ENCODE results near the gene GATB. TPM values are rescaled to one million over a fixed set of nuclear protein-coding genes. Genes with fewer than 3 reads are reported as not detected.

Gene GATB
- total RNA-seq, 1 donor from 2014 or later, result 102 TPM

DNA sequence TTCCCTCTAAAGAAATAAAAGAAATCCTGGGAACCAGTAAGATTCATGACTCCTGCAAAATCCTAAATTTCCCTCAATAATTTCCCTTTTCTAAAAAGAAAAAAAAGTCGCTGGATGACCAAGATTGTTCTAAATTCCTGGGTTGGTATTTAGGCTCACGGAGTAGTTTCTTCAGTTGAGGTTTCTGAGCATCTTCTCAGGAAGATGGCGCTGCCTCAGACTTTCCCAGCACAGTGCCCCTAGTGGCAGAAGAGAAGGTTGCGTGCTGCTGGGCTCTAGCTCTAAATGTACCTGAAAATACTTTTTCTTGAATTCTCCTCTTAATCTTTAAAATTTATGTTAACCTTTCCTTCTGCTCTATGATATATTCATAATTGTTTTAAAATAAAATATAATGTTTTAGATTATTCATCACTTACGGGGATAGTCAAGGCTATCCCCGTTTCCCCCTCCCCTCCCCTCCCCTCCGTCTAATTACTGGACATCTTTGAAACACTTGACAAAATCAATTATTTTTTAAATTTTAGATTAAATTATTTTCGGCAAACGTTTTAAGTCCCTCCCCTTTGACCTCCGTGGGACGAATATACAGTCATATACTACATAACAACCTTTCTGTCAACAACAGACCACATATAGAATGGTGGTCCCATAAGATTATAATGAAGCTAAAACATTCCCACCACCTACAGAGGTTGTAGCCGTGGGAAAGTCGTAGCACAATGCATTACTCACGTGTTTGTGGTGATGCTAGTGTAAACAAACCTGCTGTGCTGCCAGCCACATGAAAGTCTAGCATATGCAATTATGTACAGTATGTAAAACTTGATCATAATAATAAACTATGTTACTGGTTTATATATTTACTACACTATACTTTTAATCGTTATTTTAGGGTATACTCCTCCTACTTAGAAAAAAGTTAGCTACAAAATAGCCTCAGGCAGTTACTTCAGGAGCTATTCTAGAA lies 41.0 kb upstream of the GATB start:
- peaks cover 30% of the 10 kb centered on the region for H3K4me1 ChIP-seq
- DNase-seq, result no peak
- no peak overlapping the region for H3K4me3 ChIP-seq
- H3K9me3 ChIP-seq (replicated peaks), result no peaks in the 10 kb centered on the region
- peak overlapping the region; percentile 82 for H3K27ac ChIP-seq (replicated peaks)
- intact Hi-C loops (cut with micrococcal nuclease), result no loop called here
- no peaks in the 10 kb centered on the region for H3K27me3 ChIP-seq (ENCODE audit: low read depth)
- TF ChIP-seq, protein P1, sequence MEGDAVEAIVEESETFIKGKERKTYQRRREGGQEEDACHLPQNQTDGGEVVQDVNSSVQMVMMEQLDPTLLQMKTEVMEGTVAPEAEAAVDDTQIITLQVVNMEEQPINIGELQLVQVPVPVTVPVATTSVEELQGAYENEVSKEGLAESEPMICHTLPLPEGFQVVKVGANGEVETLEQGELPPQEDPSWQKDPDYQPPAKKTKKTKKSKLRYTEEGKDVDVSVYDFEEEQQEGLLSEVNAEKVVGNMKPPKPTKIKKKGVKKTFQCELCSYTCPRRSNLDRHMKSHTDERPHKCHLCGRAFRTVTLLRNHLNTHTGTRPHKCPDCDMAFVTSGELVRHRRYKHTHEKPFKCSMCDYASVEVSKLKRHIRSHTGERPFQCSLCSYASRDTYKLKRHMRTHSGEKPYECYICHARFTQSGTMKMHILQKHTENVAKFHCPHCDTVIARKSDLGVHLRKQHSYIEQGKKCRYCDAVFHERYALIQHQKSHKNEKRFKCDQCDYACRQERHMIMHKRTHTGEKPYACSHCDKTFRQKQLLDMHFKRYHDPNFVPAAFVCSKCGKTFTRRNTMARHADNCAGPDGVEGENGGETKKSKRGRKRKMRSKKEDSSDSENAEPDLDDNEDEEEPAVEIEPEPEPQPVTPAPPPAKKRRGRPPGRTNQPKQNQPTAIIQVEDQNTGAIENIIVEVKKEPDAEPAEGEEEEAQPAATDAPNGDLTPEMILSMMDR (IDR thresholded peaks at IDR 0.05; ENCODE audit: borderline replicate concordance), result peak; percentile 77
- no peaks in the 10 kb centered on the region for H3K36me3 ChIP-seq

DNA sequence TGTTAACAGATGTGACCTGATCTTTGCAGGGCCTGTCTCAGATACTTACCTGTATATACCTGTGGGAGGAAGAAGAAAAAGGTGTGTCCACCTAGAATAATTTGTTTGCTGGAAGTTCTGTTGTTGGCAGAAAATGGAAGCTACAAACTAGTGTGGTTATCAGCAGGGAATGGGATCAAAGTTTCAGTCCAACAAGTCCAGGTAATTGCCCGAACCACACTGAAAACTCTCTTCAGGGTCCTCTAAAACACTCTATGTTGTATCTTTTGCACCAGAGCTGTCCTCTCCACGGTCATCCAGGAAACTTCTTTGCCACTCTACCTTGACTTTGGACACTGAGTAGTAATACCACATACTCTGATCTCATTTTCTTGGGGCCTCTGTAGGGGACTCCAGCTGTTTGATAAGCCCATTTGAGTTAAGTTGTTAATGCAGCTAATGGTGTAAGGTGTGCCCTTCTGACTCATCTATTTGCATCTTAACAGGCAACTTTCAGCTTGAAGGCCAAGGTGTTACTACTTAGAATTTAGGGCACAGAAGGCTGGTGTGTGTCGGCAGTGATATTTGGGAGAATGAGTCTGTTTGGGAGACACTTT lies 38.7 kb upstream of the GATB start:
- no peaks in the 10 kb centered on the region for H3K9me3 ChIP-seq (replicated peaks)
- H3K36me3 ChIP-seq, result no peaks in the 10 kb centered on the region
- no peak overlapping the region for H3K4me3 ChIP-seq
- H3K4me1 ChIP-seq, result peaks cover 31% of the 10 kb centered on the region
- no peaks in the 10 kb centered on the region for H3K27me3 ChIP-seq (ENCODE audit: low read depth)
- no peak for DNase-seq
- H3K27ac ChIP-seq (replicated peaks), result peak overlapping the region; percentile 85
- intact Hi-C loops (cut with micrococcal nuclease), result no loop called here
- TF ChIP-seq, protein P1 (IDR thresholded peaks at IDR 0.05; ENCODE audit: borderline replicate concordance), result no peak

DNA sequence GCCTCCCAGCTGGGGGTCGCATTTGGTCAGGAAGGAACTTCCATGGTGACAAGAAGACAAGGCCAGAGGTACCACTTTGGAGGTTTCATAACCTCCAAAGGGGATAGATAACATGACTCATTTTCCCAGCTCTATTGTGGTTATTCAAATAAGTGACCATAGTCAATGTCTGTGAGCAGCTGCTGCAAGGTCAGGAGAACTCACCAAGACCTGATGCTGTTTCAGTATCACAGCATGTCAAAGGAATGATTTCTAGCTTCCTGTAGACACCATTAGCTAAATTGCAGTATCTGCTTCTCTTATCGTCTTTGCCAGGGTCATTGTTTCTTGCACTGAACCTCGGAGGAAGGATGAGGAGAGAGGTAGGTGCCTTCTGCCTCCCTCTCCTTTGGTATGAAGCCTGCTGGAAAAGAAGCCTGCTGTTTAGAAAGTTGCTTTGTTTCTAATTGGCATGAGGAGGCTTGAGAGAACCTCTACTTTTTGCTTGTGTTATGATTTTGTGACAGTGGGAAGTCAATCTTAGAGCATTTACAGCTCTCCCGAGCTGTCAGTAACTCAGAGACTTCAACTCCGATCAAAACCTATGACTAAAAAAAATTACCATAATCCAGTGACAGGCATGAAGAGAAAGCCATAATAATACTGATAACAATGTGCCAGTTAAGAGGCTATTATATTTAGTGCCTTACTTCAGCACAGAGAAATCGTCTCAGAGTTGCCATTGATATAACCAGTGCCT lies 38.0 kb upstream of the GATB start:
- intact Hi-C loops (cut with micrococcal nuclease), result no loop called here
- TF ChIP-seq, protein P1 (IDR thresholded peaks at IDR 0.05; ENCODE audit: borderline replicate concordance), result no peak
- Histone ChIP-seq H3K36me3 (no peaks in the 10 kb centered on the region), H3K27me3 (ENCODE audit: low read depth) (no peaks in the 10 kb centered on the region), H3K27ac (replicated peaks) (peak overlapping the region; percentile 85), H3K4me3 (no peak overlapping the region), H3K9me3 (replicated peaks) (no peaks in the 10 kb centered on the region), H3K4me1 (peaks cover 31% of the 10 kb centered on the region)
- DNase-seq, result no peak

GRCh38 chr4:151797853-151798252 lies 37.0 kb upstream of the GATB start:
- Histone ChIP-seq H3K36me3 (no peaks in the 10 kb centered on the region), H3K4me3 (no peak overlapping the region), H3K27me3 (ENCODE audit: low read depth) (no peaks in the 10 kb centered on the region), H3K27ac (replicated peaks) (no peak overlapping the region), H3K4me1 (peaks cover 31% of the 10 kb centered on the region), H3K9me3 (replicated peaks) (no peaks in the 10 kb centered on the region)
- TF ChIP-seq, protein P1 (IDR thresholded peaks at IDR 0.05; ENCODE audit: borderline replicate concordance), result no peak
- no peak for DNase-seq
- intact Hi-C loops (cut with micrococcal nuclease), result no loop called here

GRCh38 chr4:151797131-151797530 lies 36.3 kb upstream of the GATB start:
- H3K27me3 ChIP-seq (ENCODE audit: low read depth), result no peaks in the 10 kb centered on the region
- H3K9me3 ChIP-seq (replicated peaks), result no peaks in the 10 kb centered on the region
- no peak overlapping the region for H3K27ac ChIP-seq (replicated peaks)
- TF ChIP-seq, protein P1 (IDR thresholded peaks at IDR 0.05; ENCODE audit: borderline replicate concordance), result no peak
- peaks cover 31% of the 10 kb centered on the region for H3K4me1 ChIP-seq
- no peak for DNase-seq
- H3K36me3 ChIP-seq, result no peaks in the 10 kb centered on the region
- intact Hi-C loops (cut with micrococcal nuclease), result no loop called here
- no peak overlapping the region for H3K4me3 ChIP-seq

All from left ventricle myocardium inferior (tissue), 1 donor.